Measurements from ENCODE around the gene SKA1.

The SKA1 gene

DNA sequence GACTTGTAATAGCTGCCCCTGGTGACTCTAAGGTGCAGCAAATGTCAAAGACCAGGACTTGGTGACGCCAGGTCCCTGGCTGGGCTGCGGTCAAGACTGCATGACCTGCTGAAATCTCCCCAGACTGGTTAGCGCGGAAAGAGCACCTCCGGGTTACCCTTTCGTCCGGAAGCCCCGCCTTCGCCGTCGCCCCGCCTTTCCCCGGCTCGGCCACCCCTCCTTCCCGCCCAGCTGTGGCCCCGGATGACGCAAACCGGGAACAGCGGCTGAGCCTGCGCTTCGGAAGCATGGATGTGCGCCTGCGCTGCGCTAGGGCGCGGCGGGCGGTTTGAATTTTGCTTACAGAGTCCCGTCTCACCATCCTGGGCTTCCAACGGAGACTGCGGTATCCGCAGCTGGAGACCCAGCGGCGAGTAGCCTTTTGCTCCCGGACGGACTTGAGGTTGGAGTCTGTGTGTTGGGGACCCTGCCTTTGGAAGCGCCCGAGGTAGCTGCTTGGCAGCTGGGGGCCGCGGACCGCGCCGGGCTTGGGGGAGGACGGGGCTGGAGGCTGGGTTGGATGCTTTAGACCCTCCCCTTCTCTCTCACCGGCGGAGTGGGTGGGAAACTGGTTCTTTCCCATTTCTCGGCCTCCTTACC, at the start of gene SKA1:
Gene SKA1 (plus strand): TSS at position 294 of the 639 bp plus-strand sequence. CDS start 785 bp downstream, outside the sequence.
- peak within 1 kb of the TSS; percentile 71 for H3K4me3 ChIP-seq (ENCODE audit: low read depth, low read length)

GRCh38 chr18:50327983-50328382, 46.9 kb upstream of the SKA1 start:
- no peak overlapping the region for H3K4me3 ChIP-seq (ENCODE audit: low read depth, low read length)

GRCh38 chr18:50330176-50330575, 44.7 kb upstream of the SKA1 start:
- no peak overlapping the region for H3K4me3 ChIP-seq (ENCODE audit: low read depth, low read length)

GRCh38 chr18:50331691-50332090, 43.2 kb upstream of the SKA1 start:
- H3K4me3 ChIP-seq (ENCODE audit: low read depth, low read length) = no peak overlapping the region

GRCh38 chr18:50334546-50335152, 40.2 kb upstream of the SKA1 start:
- H3K4me3 ChIP-seq (ENCODE audit: low read depth, low read length) = no peak overlapping the region

- H3K4me3 ChIP-seq (ENCODE audit: low read depth, low read length) = no peak overlapping the region
Measured at GRCh38 chr18:50338122-50338521, 36.7 kb upstream of the SKA1 start.

GRCh38 chr18:50338715-50339114, 36.1 kb upstream of the SKA1 start:
- no peak overlapping the region for H3K4me3 ChIP-seq (ENCODE audit: low read depth, low read length)

DNA sequence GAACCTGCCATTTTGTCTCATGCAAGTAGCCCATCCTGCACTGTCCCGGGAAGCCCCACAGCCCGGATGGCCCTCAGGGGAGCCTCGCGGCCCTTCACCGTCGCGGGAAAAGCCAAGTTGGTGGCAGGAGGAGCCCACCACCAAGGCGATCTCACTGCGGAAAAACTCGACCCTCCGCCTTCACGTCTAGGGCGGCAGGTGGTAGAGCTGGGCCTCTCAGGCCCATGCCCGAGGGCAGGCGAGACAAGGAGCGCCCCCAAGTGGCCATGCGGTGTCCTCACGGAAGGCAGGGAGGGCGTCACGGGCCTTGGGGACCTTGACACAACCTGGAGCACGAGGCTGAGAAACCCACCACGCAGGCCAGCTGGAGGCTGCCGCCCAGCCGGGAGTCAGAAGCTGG, 34.8 kb upstream of the SKA1 start:
- no peak overlapping the region for H3K4me3 ChIP-seq (ENCODE audit: low read depth, low read length)

- H3K4me3 ChIP-seq (ENCODE audit: low read depth, low read length) = no peak overlapping the region
Measured at GRCh38 chr18:50341443-50341842, 33.4 kb upstream of the SKA1 start.

DNA sequence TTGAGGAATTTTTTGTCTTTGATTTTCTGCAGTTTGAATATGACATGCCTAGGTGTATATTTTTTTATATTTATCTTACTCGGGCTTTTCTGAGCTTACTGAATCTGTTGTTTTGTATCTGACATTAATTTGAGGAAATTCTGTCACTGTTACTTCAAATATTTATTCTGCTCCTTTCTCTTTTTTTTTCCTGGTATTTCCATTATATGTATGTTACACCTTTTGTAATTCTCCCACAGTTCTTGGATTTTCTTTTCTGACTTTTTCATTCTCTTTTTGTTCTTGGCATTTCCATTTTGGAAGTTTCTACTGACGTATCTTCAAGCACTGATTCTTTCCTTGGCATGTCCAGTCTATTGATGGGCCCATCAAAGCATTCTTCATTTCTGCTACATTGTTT, 24.1 kb upstream of the SKA1 start:
- H3K4me3 ChIP-seq (ENCODE audit: low read depth, low read length) = no peak overlapping the region

DNA sequence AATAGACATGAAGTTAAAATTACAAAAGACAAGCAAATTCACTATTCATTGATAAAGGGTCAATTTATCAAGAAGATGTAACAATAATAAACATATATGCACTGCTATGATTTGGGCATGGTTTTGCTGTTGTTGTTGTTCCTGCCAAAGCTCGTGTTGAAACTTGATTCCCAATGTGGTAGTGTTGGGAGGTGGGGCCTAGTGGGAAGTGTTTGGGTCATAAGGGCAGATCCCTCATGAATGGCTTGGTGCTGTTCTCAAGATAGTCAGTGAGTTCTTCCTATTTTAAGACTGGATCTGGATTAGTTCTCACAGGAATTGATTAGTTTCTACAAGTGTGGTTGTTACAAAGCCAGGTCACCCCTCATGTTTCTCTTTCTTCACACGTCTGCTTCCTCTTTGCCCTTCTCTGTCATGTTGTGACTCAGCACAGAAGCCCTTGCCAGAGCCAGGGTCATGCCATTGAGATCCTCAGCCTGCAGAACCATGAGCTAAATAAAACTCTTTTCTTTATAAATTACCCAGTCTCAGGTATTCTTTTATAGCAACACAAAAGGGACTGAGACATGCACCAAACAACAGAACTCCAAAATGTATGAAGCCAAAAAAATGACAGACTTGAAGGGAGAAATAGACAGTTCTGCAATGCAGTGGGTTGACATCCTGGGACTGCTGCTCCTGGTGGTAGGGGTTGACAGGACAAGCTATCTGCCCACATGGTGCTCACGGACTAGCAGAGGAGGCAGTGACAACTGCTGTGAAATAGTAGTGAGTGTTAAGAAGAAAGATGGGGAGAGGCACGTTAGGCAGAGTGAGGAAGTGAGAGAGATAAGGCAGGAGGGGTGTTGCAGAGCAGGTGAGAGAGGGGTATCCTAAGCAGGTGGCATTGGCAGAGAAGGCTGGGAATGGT, 18.6 kb upstream of the SKA1 start:
- H3K4me3 ChIP-seq (ENCODE audit: low read depth, low read length) = no peak overlapping the region

DNA sequence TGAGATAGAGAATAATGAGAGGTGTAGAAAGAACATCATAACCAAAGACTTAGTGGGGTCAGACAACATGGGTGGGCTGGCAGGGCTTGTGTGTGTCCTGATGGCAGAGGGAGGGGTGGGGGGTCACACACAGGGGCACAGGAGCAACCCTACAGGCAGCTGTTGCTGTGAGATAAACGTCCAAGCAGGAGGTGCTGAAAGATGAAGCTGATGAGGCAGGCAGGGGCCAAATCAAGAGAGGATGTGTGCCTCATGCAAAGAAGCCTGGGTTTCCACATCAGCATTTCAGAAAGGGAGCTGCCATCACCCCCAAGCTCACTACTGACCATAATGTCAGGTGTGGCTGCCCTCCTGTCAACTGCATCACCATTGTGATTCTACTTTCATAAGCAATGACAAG, 16.0 kb upstream of the SKA1 start:
- no peak overlapping the region for H3K4me3 ChIP-seq (ENCODE audit: low read depth, low read length)

GRCh38 chr18:50359806-50360205, 15.0 kb upstream of the SKA1 start:
- no peak overlapping the region for H3K4me3 ChIP-seq (ENCODE audit: low read depth, low read length)

DNA sequence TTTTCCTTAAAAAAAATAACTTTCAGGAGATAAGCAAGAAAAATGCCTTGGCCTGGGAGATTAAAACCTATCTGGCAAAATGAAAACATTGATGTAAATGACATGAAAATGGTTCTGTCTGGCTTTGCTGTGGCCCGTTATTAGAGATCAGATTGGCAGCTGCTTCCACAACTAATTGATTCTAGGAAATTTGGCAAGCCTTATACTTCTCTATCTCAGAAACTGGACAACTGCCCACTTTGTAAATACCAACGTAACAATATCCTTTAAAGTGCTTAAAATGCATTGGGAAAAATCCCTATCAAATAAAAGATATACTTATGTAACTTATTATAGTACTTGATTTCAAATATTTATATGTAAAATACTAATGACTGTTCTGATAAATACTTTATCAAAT, 14.2 kb upstream of the SKA1 start:
- H3K4me3 ChIP-seq (ENCODE audit: low read depth, low read length) = no peak overlapping the region

DNA sequence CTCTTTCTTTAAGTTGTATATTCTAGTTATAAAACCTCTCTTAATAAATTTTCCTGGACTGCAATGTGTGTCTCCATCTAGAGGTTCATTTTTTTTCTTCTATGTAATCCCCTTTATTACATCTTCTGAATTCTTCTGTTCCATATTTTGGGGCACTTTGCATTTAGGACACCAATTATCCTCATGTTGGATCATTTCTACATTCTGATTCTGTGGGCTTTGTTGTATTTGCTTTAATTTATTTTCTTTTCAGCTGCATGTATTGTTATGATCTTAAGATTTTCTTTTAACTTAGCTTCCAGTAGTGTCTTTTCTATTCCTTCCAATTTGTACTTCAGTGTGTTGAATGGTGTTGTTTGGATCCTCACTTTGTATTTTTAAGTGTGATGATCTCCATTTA, 5.2 kb upstream of the SKA1 start:
- H3K4me3 ChIP-seq (ENCODE audit: low read depth, low read length) = no peak overlapping the region

- no peak overlapping the region for H3K4me3 ChIP-seq (ENCODE audit: low read depth, low read length)
Measured at GRCh38 chr18:50372743-50373142, 2.1 kb upstream of the SKA1 start.

DNA sequence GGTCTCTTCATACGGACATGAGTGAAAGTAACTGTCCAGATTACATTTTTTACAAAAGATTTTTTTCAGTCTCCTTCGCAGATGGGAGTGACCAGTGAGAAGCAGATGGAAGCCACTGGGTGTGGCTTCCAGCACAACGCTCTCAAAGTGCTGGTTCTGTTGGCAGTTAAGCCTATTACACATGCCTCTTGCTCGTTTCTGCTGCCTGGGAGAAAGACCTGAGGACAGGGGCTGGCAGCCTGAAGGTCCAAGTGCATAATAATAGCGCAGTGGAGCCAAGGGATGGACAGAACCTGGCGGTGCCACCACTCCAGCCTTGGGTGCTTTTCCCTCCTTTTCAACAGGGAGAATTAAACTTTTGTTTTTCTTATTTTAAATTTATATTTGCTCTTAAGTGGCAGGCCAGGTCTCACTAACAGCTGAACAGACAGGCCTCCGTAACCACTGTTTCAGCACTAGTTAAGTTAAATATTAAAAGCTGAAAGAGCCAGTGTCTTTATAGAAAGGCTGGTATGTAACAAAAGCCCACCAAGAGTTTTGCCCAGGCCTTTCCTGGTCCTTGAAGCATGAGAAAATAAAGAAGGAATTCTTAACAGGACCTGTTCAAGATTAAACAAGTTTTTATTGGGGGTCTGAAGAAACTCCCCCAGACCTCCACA, 1.2 kb upstream of the SKA1 start:
- no peak overlapping the region for H3K4me3 ChIP-seq (ENCODE audit: low read depth, low read length)

- H3K4me3 ChIP-seq (ENCODE audit: low read depth, low read length) = no peak overlapping the region
Measured at GRCh38 chr18:50374220-50374752, 560 bp upstream of the SKA1 start.

DNA sequence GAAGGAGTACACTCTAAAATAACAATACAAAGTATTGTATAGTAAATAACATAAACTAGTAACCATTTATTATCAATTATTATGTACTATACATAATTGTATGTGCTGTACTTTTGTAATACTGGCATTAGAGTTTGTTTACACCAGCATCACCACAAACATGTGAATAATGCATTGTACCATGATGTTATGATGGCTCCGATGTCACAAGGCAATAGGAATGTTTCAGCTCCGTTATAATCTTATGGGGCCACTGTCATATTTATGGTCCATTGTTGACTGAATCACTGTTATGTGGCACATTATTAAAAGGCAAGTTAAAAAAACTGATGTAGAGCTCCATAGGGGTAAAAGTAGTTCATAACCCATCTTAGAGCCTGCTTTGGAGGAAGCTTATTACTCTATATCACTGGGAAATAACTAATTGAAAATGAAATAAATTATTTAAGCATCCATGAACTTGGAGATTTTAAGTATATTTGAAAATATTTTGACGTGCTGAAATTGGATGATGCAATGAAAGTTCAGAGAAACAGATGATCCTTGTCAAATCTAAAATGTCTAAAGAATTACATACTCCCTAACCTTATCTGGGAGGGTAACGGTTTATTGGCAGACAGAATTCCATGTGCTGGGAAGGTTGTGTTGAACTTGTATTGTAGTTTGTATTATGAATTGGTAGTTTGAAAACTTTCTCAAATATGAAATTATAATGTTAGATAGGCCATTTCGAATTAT, 2.4 kb downstream of the SKA1 start:
- H3K4me3 ChIP-seq (ENCODE audit: low read depth, low read length) = no peak overlapping the region

- no peak overlapping the region for H3K4me3 ChIP-seq (ENCODE audit: low read depth, low read length)
Measured at GRCh38 chr18:50388988-50389387, 14.1 kb downstream of the SKA1 start.
